Caco-2 (cell line): Measurements from ENCODE around the gene NOL4L. TPM values are rescaled to one million over a fixed set of nuclear protein-coding genes. Genes with fewer than 3 reads are reported as not detected.
A peak's percentile ranks its signal among the peaks of the same experiment; 100 is the strongest.

Source experiments
- BruUV-seq: library from RNA; stranded (reverse); fragments of 400-500 nt; replicated peaks from 2 replicates; lab custom pipeline; 2021; lab: Mats Ljungman, UMichigan
- CTCF ChIA-PET: fragments of 300-600 bp; sonication (Branson Sonifier 250); formaldehyde crosslinking; loops from one replicate; lab custom pipeline; 2022; ENCODE audit warnings: antibody characterized with exemption; lab: Charles Lee
- POLR2A ChIA-PET: fragments of 300-600 bp; sonication (Branson Sonifier 250); formaldehyde crosslinking; loops from one replicate; lab custom pipeline; 2022; ENCODE audit warnings: antibody characterized with exemption; lab: Charles Lee
- DNase-seq, 2 experiments: peaks; one replicate each; pipeline versions ENCODE4 v3.0.0 to v3.0.0-alpha.2; 2020 to 2022
- H3K27me3 ChIP-seq: replicated peaks from 2 replicates; pipeline ENCODE4 v1.6.0; 2011; ENCODE audit warnings: low read length; ENCODE audit not compliant: control insufficient read depth, insufficient read depth
- H3K36me3 ChIP-seq: 2 replicates; pipeline ENCODE4 v1.5.1; 2011; ENCODE audit warnings: low read length; ENCODE audit not compliant: control insufficient read depth, insufficient read depth
- H3K4me1 ChIP-seq: fragments of 250-450 bp; sonication (Bioruptor Pico); 2 replicates; pipeline ENCODE4 v1.5.1; 2020; ENCODE audit warnings: mild to moderate bottlenecking
- H3K4me3 ChIP-seq: 2 replicates; pipeline ENCODE4 v1.5.1; 2011; ENCODE audit warnings: low read depth, mild to moderate bottlenecking, control low read depth, low read length
- H3K9me3 ChIP-seq: fragments of 250-450 bp; sonication (Bioruptor Pico); 2 replicates; pipeline ENCODE4 v1.5.1; 2020; ENCODE audit warnings: mild to moderate bottlenecking, moderate library complexity
- H3K27ac Mint-ChIP-seq: one replicate; pipeline ENCODE4 v1.8.0; 2022; ENCODE audit warnings: mixed read lengths; ENCODE audit not compliant: unreplicated experiment
- H3K27me3 Mint-ChIP-seq: one replicate; pipeline ENCODE4 v1.8.0; 2022; ENCODE audit warnings: mixed read lengths; ENCODE audit not compliant: insufficient read depth, unreplicated experiment
- H3K36me3 Mint-ChIP-seq: one replicate; pipeline ENCODE4 v1.8.0; 2022; ENCODE audit warnings: mild to moderate bottlenecking, mixed read lengths; ENCODE audit not compliant: insufficient read depth, unreplicated experiment
- H3K4me1 Mint-ChIP-seq: one replicate; pipeline ENCODE4 v1.8.0; 2022; ENCODE audit warnings: low read depth, mixed read lengths; ENCODE audit not compliant: unreplicated experiment
- H3K4me3 Mint-ChIP-seq: one replicate; pipeline ENCODE4 v1.8.0; 2022; ENCODE audit warnings: mild to moderate bottlenecking, moderate library complexity, mixed read lengths; ENCODE audit not compliant: unreplicated experiment
- H3K9me3 Mint-ChIP-seq: one replicate; pipeline ENCODE4 v1.8.0; 2022; ENCODE audit warnings: mixed read lengths; ENCODE audit not compliant: unreplicated experiment
- CTCF ChIP-seq, 2 experiments: fragments of 200-600 bp in 1 of 2; IDR thresholded peaks; 1 replicate in 1 of 2; 2 replicates in 1 of 2; pipeline versions ENCODE4 v1.5.1 to v1.8.0; 2011 to 2022; ENCODE audit warnings: antibody characterized with exemption in 1 of 2, control low read depth in 1 of 2, inconsistent platforms in 1 of 2, low read depth in 1 of 2, low read length in 1 of 2, mild to moderate bottlenecking in 1 of 2, moderate library complexity in 1 of 2; ENCODE audit not compliant: insufficient read depth in 1 of 2, severe bottlenecking in 1 of 2, unreplicated experiment in 1 of 2
- intact Hi-C: fragments of 100-400 bp; cut with micrococcal nuclease; formaldehyde crosslinking; loops from one replicate; pipeline ENCODE4 v1.10.0; 2022; ENCODE audit not compliant: unreplicated experiment
- total RNA-seq: library from RNA; stranded (reverse); gene quantifications from 2 replicates; pipeline ENCODE4 v1.2.3, GENCODE V29; 2022

NOL4L gene
- total RNA-seq, 1 experiment from 2014 or later: 80.9 TPM

GRCh38 chr20:32535316-32535952 lies 49.7 kb downstream of the NOL4L start:
- no peak for DNase-seq
- peak overlapping the region; percentile 71; the same call in 1 of the 2 replicates for H3K4me3 ChIP-seq
- ChIA-PET POLR2A (no interaction called here), CTCF (interaction anchor here (0.5 to 2.2 kb wide), 8 partner anchors 9 to 411 kb away, joined by 3 to 10 read pairs (median 3); no protein-coding TSS in a partner anchor)
- H3K4me1 ChIP-seq: peaks cover 17% of the 10 kb centered on the region
- intact Hi-C loops: loop anchor here (5.0 kb wide), 1 partner anchor 47 kb away; no protein-coding TSS in a partner anchor
- H3K36me3 ChIP-seq: no peaks in the 10 kb centered on the region
- no peaks in the 10 kb centered on the region for H3K9me3 ChIP-seq
- H3K27ac Mint-ChIP-seq: no peak overlapping the region
- H3K4me1 Mint-ChIP-seq: peaks cover 19% of the 10 kb centered on the region
- TF ChIP-seq CTCF (IDR thresholded peaks at IDR 0.05; ENCODE audit: insufficient read depth in 1 of 2, low read depth in 1 of 2, low read length in 1 of 2, severe bottlenecking in 1 of 2, unreplicated experiment in 1 of 2): no peak
- H3K36me3 Mint-ChIP-seq: no peaks in the 10 kb centered on the region
- no peaks in the 10 kb centered on the region for H3K27me3 Mint-ChIP-seq
- peak overlapping the region; percentile 80 for H3K4me3 Mint-ChIP-seq
- no peaks in the 10 kb centered on the region for H3K9me3 Mint-ChIP-seq
- no peaks in the 10 kb centered on the region for H3K27me3 ChIP-seq
- BruUV-seq: no TSS peak

DNA sequence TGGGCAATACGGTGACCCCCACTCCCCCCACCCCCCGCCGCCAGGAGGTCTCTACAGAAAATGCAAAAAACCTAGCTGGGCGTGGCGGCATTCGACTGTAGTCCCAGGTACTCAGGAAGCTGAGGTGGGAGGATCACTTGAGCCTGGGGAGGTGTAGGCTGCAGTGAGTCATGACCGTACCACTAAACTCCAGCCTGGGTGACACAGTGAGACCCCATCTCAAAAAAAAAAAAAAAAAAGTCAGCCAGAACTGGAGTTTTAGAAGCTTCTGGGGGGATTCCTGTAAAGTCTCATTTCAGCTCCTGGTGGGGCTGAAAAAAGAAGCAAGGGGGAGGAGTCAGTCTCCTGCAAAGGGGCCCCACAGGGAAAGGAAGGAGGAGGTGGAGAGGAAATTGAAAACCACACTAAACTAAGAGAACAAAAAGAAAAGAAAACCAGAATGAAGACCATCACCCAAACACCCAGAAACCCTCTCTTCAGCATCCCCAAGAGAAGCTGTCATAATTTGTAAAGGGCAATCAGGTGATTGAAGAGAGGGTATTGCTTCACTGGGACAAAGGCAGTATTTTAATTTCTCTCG lies 50.4 kb downstream of the NOL4L start:
- Mint-ChIP-seq H3K4me1 (peaks cover 19% of the 10 kb centered on the region), H3K27me3 (no peaks in the 10 kb centered on the region), H3K27ac (no peak overlapping the region), H3K9me3 (no peaks in the 10 kb centered on the region), H3K36me3 (no peaks in the 10 kb centered on the region), H3K4me3 (peak overlapping the region; percentile 10)
- no peak for TF ChIP-seq CTCF (IDR thresholded peaks at IDR 0.05; ENCODE audit: insufficient read depth in 1 of 2, low read depth in 1 of 2, low read length in 1 of 2, severe bottlenecking in 1 of 2, unreplicated experiment in 1 of 2)
- intact Hi-C loops: loop anchor here (5.0 kb wide), 1 partner anchor 48 kb away; no protein-coding TSS in a partner anchor
- no peak overlapping the region for H3K4me3 ChIP-seq
- no peaks in the 10 kb centered on the region for H3K27me3 ChIP-seq
- H3K36me3 ChIP-seq: no peaks in the 10 kb centered on the region
- POLR2A ChIA-PET: no interaction called here
- peaks cover 12% of the 10 kb centered on the region for H3K4me1 ChIP-seq
- CTCF ChIA-PET: interaction anchor here (0.5 to 2.2 kb wide), 5 partner anchors 8 to 412 kb away, joined by 3 to 10 read pairs (median 3); no protein-coding TSS in a partner anchor
- DNase-seq: no peak
- no TSS peak for BruUV-seq
- no peaks in the 10 kb centered on the region for H3K9me3 ChIP-seq

GRCh38 chr20:32533732-32534131 lies 51.4 kb downstream of the NOL4L start:
- Histone ChIP-seq H3K36me3 (no peaks in the 10 kb centered on the region), H3K4me3 (no peak overlapping the region), H3K4me1 (peaks cover 10% of the 10 kb centered on the region), H3K27me3 (no peaks in the 10 kb centered on the region; the same call in 1 of the 2 replicates), H3K9me3 (no peaks in the 10 kb centered on the region)
- CTCF ChIA-PET: no interaction called here
- Mint-ChIP-seq H3K4me1 (peaks cover 13% of the 10 kb centered on the region), H3K27me3 (no peaks in the 10 kb centered on the region), H3K36me3 (no peaks in the 10 kb centered on the region), H3K4me3 (no peak overlapping the region), H3K27ac (no peak overlapping the region), H3K9me3 (no peaks in the 10 kb centered on the region)
- intact Hi-C loops: no loop called here
- BruUV-seq: no TSS peak
- TF ChIP-seq CTCF (IDR thresholded peaks at IDR 0.05; ENCODE audit: insufficient read depth in 1 of 2, low read depth in 1 of 2, low read length in 1 of 2, severe bottlenecking in 1 of 2, unreplicated experiment in 1 of 2): no peak
- DNase-seq: no peak
- POLR2A ChIA-PET: no interaction called here
